ENCODE data around the gene SCYGR1. TPM values are rescaled to one million over a fixed set of nuclear protein-coding genes. Genes with fewer than 3 reads are reported as not detected.
A peak's percentile ranks its signal among the peaks of the same experiment; 100 is the strongest.

Gene SCYGR1
- total RNA-seq, 2 donors from 2014 or later = not detected

GRCh38 chr2:227430639-227431038 lies 42.9 kb upstream of the SCYGR1 start:
- no peak for TF ChIP-seq CTCF (conservative IDR thresholded peaks at IDR 0.05)
- Histone ChIP-seq H3K4me3 (ENCODE audit: low read length) (no peak overlapping the region), H3K27me3 (ENCODE audit: control insufficient read depth, insufficient read depth, low read length, poor library complexity, severe bottlenecking) (no peaks in the 10 kb centered on the region), H3K9me3 (ENCODE audit: control insufficient read depth, low read length) (peaks cover 17% of the 10 kb centered on the region), H3K4me1 (ENCODE audit: control insufficient read depth, insufficient read depth, low read length) (no peaks in the 10 kb centered on the region), H3K9ac (ENCODE audit: extremely low read depth, low read length, poor library complexity, severe bottlenecking) (no peak overlapping the region), H3K27ac (ENCODE audit: low read depth, low read length) (no peak overlapping the region), H3K36me3 (ENCODE audit: control insufficient read depth, insufficient read depth, low read length) (no peaks in the 10 kb centered on the region)
- no peaks in the 10 kb centered on the region for H3K4me1 Mint-ChIP-seq
- WGBS, 2 experiments (ENCODE audit: insufficient coverage in 1 of 2, insufficient read length in 1 of 2) = 92 to 95% methylated on average over 2 to 3 of the region's 3 CpGs
- no peak for DNase-seq
- H3K27me3 Mint-ChIP-seq (ENCODE audit: insufficient read depth) = no peaks in the 10 kb centered on the region
- no peak overlapping the region for H3K27ac Mint-ChIP-seq
- peaks cover 31% of the 10 kb centered on the region for H3K9me3 Mint-ChIP-seq
- no peak overlapping the region for H3K4me3 Mint-ChIP-seq
- H3K36me3 Mint-ChIP-seq (ENCODE audit: low read depth) = peaks cover 4% of the 10 kb centered on the region

GRCh38 chr2:227428731-227429285 lies 41.1 kb upstream of the SCYGR1 start:
- 90% methylated on average over 7 to 8 of the region's 8 CpGs for WGBS, 2 experiments (ENCODE audit: insufficient coverage in 1 of 2, insufficient read length in 1 of 2)
- Mint-ChIP-seq H3K4me1 (no peaks in the 10 kb centered on the region), H3K27me3 (ENCODE audit: insufficient read depth) (no peaks in the 10 kb centered on the region), H3K9me3 (peaks cover 23% of the 10 kb centered on the region), H3K27ac (no peak overlapping the region), H3K4me3 (no peak overlapping the region), H3K36me3 (ENCODE audit: low read depth) (peaks cover 4% of the 10 kb centered on the region)
- Histone ChIP-seq H3K4me3 (ENCODE audit: low read length) (no peak overlapping the region), H3K9ac (ENCODE audit: extremely low read depth, low read length, poor library complexity, severe bottlenecking) (no peak overlapping the region), H3K9me3 (ENCODE audit: control insufficient read depth, low read length) (peaks cover 13% of the 10 kb centered on the region), H3K36me3 (ENCODE audit: control insufficient read depth, insufficient read depth, low read length) (no peaks in the 10 kb centered on the region), H3K27ac (ENCODE audit: low read depth, low read length) (no peak overlapping the region), H3K27me3 (ENCODE audit: control insufficient read depth, insufficient read depth, low read length, poor library complexity, severe bottlenecking) (no peaks in the 10 kb centered on the region), H3K4me1 (ENCODE audit: control insufficient read depth, insufficient read depth, low read length) (no peaks in the 10 kb centered on the region)
- no peak for TF ChIP-seq CTCF (conservative IDR thresholded peaks at IDR 0.05)
- no peak for DNase-seq

- Mint-ChIP-seq H3K9me3 (no peaks in the 10 kb centered on the region), H3K4me3 (no peak overlapping the region), H3K4me1 (no peaks in the 10 kb centered on the region), H3K27me3 (ENCODE audit: insufficient read depth) (no peaks in the 10 kb centered on the region), H3K27ac (no peak overlapping the region), H3K36me3 (ENCODE audit: low read depth) (no peaks in the 10 kb centered on the region)
- no peaks in the 10 kb centered on the region for H3K36me3 ChIP-seq (ENCODE audit: control insufficient read depth, insufficient read depth, low read length)
- H3K4me3 ChIP-seq (ENCODE audit: low read length) = no peak overlapping the region
- H3K27me3 ChIP-seq (ENCODE audit: control insufficient read depth, insufficient read depth, low read length, poor library complexity, severe bottlenecking) = no peaks in the 10 kb centered on the region
- H3K9ac ChIP-seq (ENCODE audit: extremely low read depth, low read length, poor library complexity, severe bottlenecking) = no peak overlapping the region
- no peaks in the 10 kb centered on the region for H3K9me3 ChIP-seq (ENCODE audit: control insufficient read depth, low read length)
- DNase-seq = peak; percentile 48
- no peak for TF ChIP-seq CTCF (conservative IDR thresholded peaks at IDR 0.05)
- no peaks in the 10 kb centered on the region for H3K4me1 ChIP-seq (ENCODE audit: control insufficient read depth, insufficient read depth, low read length)
- 84% methylated on average over 10 of the region's 10 CpGs for WGBS, 2 experiments (ENCODE audit: insufficient coverage in 1 of 2, insufficient read length in 1 of 2)
- H3K27ac ChIP-seq (ENCODE audit: low read depth, low read length) = no peak overlapping the region
Observed at GRCh38 chr2:227423656-227424499, 36.1 kb upstream of the SCYGR1 start.
